PFSK-1 (cell line): Measurements from ENCODE around the gene PIK3R1.

Experiments used
- FOXP2 ChIP-seq: optimal IDR thresholded peaks from 2 replicates; pipeline ENCODE3; 2011; ENCODE audit warnings: borderline replicate concordance, control low read depth, inconsistent platforms; ENCODE audit not compliant: insufficient read depth; ENCODE audit errors: extremely low read length, extremely low read depth
- POLR2AphosphoS5 ChIP-seq: IDR thresholded peaks from 2 replicates; pipeline ENCODE4 v1.6.1; 2012; ENCODE audit warnings: low read depth, mild to moderate bottlenecking, control low read depth, low read length, moderate library complexity
- SIN3A ChIP-seq: IDR thresholded peaks from 2 replicates; pipeline ENCODE4 v1.6.1; 2012; ENCODE audit warnings: mild to moderate bottlenecking, low read length, moderate library complexity, borderline replicate concordance; ENCODE audit not compliant: insufficient read depth
- TF ChIP-seq, protein P1 (sequence below), 2 experiments: IDR thresholded peaks; 2 replicates each; pipeline versions ENCODE4 v1.6.1 to v1.8.0; 2011 to 2012; ENCODE audit warnings: low read depth in 2 of 2, low read length in 2 of 2, control low read depth in 1 of 2, inconsistent platforms in 1 of 2, mild to moderate bottlenecking in 1 of 2, moderate library complexity in 1 of 2; ENCODE audit not compliant: insufficient read depth in 1 of 2

DNA sequence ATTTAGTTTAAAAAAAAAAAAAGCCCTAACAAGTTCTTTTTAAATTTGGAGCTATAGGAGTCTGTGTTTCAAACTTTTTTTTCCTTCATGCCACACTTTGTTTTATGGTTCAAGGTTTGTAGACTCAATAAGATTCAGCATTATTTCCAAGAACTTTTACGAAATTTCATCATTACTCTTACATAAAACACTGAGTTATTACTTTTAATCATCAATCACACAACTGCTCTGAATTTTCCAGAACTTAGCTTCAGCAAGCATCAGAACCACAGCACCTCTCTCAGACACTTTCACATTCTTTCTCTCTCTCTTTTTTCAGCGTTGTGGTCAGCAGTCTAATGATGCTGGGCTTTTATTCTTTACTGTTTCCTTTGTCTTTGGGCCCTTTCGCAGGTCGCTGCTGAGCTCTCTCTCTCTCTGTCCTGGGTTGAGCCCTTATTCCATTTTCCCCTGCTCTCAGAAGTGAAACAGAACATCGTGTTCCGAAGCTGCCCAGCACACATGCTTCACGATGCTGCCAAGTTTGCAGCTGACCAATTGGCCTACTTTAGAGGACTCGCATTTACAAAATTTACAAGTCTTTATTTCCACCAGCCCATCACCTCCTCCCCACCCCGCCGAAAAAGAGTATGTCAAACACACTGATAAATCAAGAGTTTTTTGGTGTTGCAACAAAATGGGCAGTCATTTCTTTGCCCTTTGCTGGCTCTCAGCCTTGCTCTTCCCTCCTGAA lies 44.6 kb upstream of the PIK3R1 start:
- no peak for TF ChIP-seq FOXP2
- TF ChIP-seq SIN3A = no peak
- TF ChIP-seq POLR2AphosphoS5 = no peak
- TF ChIP-seq, protein P1, sequence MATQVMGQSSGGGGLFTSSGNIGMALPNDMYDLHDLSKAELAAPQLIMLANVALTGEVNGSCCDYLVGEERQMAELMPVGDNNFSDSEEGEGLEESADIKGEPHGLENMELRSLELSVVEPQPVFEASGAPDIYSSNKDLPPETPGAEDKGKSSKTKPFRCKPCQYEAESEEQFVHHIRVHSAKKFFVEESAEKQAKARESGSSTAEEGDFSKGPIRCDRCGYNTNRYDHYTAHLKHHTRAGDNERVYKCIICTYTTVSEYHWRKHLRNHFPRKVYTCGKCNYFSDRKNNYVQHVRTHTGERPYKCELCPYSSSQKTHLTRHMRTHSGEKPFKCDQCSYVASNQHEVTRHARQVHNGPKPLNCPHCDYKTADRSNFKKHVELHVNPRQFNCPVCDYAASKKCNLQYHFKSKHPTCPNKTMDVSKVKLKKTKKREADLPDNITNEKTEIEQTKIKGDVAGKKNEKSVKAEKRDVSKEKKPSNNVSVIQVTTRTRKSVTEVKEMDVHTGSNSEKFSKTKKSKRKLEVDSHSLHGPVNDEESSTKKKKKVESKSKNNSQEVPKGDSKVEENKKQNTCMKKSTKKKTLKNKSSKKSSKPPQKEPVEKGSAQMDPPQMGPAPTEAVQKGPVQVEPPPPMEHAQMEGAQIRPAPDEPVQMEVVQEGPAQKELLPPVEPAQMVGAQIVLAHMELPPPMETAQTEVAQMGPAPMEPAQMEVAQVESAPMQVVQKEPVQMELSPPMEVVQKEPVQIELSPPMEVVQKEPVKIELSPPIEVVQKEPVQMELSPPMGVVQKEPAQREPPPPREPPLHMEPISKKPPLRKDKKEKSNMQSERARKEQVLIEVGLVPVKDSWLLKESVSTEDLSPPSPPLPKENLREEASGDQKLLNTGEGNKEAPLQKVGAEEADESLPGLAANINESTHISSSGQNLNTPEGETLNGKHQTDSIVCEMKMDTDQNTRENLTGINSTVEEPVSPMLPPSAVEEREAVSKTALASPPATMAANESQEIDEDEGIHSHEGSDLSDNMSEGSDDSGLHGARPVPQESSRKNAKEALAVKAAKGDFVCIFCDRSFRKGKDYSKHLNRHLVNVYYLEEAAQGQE (IDR thresholded peaks at IDR 0.05; ENCODE audit: insufficient read depth in 1 of 2, low read depth in 2 of 2, low read length in 2 of 2) = no peak
